ENCODE results near the gene FADS3. TPM values are rescaled to one million over a fixed set of nuclear protein-coding genes. Genes with fewer than 3 reads are reported as not detected.

The FADS3 gene
- total and polyA plus RNA-seq, 2 experiments from 2014 or later: 44.4 to 73.5 TPM

DNA sequence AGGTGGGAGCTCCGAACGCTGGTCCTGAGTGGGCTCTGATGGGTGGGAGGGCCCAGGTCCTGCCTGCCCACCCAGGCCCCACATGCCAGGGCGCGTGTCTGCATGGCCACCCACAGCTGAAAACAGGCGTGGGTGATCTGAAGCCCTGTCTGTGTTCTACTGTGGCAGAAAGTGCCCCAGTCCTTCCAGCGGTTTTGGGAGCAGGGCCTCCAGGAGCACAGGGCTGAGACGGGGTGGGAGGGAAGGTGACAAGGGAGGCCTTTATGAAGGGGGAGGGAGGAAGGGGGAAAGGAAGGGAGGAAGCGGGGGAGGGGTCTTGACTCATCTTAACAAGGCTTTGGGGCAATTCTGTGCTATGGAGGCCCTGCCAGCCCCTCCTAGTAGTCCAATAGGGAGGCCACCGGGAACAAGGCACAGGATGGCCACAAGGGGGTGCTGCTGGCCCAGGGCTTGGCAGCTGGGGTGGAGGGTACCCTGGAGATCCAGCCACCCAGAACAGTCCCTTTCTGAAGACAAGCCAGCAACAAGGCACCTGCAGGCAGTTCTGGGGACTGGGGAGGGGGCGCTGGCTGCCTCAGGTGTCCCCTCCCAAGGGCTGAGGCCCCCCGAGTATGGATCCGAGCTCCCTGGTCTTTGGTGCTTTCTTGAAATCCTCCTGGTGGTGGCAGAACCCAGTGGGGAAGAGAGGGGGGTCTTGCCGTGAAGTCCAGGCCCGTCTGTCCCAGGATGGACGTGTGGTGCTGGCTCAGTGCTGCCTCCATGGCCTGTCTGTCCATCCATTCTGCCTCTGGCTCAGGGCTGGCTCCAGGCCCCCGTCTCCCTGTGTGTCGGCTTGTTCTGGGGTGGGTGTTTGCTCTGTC lies 6.3 kb upstream of the FADS3 start:
- peak; percentile 86 for ATAC-seq
- H3K4me2 ChIP-seq: 0 out of 2 replicates have a peak overlapping the region, but pooled peaks have one; percentile 60

DNA sequence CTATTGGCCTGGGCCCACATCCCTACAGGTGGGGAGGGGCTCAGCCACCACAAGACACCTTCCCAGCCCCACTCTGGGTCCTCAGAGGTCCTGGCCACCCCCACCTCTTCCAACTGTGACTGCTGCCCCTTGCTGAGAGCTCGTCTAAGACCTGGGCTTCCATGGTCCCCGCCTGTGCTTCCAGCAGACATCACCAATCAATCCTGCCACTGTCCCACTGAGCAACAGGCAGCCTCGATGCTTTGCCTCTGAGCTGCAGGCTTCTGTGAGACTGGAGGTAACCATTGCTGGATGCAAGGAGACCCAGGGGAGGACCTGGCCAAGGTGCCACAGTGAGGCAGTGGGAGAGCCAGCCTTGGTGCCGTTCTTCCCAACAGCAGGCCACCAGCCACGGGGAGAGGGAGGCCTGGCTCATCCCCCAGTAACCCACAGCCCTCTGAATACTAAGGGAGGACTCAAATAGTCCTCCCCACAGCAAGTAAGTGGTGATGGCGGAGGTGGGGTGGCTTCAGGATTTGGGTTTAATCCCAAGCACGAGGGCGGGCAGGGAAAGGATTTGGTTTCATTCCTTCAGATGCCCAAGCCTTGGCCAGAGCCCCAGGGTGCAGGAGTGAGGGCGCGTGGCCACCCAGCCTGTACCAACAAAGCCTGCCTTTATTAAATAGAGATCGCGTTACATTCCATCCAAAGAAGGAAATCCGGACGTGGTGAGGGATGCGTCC lies 5.5 kb upstream of the FADS3 start:
- Histone ChIP-seq H3K27ac (ENCODE audit: low read depth) (no peak overlapping the region), H4K20me1 (replicated peaks; ENCODE audit: insufficient read depth) (no peaks in the 10 kb centered on the region), H2AFZ (no peak overlapping the region), H3K4me1 (ENCODE audit: insufficient read depth) (peaks cover 11% of the 10 kb centered on the region; the same call in 1 of the 2 replicates), H3K79me2 (replicated peaks; ENCODE audit: insufficient read depth) (no peaks in the 10 kb centered on the region), H3K4me2 (0 out of 2 replicates have a peak overlapping the region, but pooled peaks have one; percentile 60), H3K4me3 (no peak overlapping the region), H3K27me3 (ENCODE audit: insufficient read depth) (no peaks in the 10 kb centered on the region), H3K9me2 (ENCODE audit: insufficient read depth) (no peaks in the 10 kb centered on the region), H3F3A (replicated peaks; ENCODE audit: low read depth) (0 out of 2 replicates have a peak, but pooled peaks cover 5% of the 10 kb centered on the region), H3K36me3 (ENCODE audit: insufficient read depth) (no peaks in the 10 kb centered on the region)
- no peaks in the 10 kb centered on the region; the same call in 2 of the 3 replicates for H3K9me3 Mint-ChIP-seq
- peaks cover 10% of the 10 kb centered on the region for H3K27me3 Mint-ChIP-seq (ENCODE audit: insufficient read depth, low read depth, poor library complexity)
- no peak for DNase-seq (ENCODE audit: low spot score)
- no peaks in the 10 kb centered on the region; the same call in 2 of the 3 replicates for H3K36me3 Mint-ChIP-seq (ENCODE audit: low read depth)
- no peak for ATAC-seq
- no peak overlapping the region for H3K4me3 Mint-ChIP-seq
- no peak overlapping the region for H3K27ac Mint-ChIP-seq
- H3K4me1 Mint-ChIP-seq: peaks cover 19% of the 10 kb centered on the region; the same call in 2 of the 3 replicates
- TF ChIP-seq CTCF (conservative IDR thresholded peaks at IDR 0.05; ENCODE audit: low read depth in 2 of 2) (no peak), NANOG (IDR thresholded peaks at IDR 0.05; ENCODE audit: borderline replicate concordance) (no peak)
- TF ChIP-seq, protein P1, sequence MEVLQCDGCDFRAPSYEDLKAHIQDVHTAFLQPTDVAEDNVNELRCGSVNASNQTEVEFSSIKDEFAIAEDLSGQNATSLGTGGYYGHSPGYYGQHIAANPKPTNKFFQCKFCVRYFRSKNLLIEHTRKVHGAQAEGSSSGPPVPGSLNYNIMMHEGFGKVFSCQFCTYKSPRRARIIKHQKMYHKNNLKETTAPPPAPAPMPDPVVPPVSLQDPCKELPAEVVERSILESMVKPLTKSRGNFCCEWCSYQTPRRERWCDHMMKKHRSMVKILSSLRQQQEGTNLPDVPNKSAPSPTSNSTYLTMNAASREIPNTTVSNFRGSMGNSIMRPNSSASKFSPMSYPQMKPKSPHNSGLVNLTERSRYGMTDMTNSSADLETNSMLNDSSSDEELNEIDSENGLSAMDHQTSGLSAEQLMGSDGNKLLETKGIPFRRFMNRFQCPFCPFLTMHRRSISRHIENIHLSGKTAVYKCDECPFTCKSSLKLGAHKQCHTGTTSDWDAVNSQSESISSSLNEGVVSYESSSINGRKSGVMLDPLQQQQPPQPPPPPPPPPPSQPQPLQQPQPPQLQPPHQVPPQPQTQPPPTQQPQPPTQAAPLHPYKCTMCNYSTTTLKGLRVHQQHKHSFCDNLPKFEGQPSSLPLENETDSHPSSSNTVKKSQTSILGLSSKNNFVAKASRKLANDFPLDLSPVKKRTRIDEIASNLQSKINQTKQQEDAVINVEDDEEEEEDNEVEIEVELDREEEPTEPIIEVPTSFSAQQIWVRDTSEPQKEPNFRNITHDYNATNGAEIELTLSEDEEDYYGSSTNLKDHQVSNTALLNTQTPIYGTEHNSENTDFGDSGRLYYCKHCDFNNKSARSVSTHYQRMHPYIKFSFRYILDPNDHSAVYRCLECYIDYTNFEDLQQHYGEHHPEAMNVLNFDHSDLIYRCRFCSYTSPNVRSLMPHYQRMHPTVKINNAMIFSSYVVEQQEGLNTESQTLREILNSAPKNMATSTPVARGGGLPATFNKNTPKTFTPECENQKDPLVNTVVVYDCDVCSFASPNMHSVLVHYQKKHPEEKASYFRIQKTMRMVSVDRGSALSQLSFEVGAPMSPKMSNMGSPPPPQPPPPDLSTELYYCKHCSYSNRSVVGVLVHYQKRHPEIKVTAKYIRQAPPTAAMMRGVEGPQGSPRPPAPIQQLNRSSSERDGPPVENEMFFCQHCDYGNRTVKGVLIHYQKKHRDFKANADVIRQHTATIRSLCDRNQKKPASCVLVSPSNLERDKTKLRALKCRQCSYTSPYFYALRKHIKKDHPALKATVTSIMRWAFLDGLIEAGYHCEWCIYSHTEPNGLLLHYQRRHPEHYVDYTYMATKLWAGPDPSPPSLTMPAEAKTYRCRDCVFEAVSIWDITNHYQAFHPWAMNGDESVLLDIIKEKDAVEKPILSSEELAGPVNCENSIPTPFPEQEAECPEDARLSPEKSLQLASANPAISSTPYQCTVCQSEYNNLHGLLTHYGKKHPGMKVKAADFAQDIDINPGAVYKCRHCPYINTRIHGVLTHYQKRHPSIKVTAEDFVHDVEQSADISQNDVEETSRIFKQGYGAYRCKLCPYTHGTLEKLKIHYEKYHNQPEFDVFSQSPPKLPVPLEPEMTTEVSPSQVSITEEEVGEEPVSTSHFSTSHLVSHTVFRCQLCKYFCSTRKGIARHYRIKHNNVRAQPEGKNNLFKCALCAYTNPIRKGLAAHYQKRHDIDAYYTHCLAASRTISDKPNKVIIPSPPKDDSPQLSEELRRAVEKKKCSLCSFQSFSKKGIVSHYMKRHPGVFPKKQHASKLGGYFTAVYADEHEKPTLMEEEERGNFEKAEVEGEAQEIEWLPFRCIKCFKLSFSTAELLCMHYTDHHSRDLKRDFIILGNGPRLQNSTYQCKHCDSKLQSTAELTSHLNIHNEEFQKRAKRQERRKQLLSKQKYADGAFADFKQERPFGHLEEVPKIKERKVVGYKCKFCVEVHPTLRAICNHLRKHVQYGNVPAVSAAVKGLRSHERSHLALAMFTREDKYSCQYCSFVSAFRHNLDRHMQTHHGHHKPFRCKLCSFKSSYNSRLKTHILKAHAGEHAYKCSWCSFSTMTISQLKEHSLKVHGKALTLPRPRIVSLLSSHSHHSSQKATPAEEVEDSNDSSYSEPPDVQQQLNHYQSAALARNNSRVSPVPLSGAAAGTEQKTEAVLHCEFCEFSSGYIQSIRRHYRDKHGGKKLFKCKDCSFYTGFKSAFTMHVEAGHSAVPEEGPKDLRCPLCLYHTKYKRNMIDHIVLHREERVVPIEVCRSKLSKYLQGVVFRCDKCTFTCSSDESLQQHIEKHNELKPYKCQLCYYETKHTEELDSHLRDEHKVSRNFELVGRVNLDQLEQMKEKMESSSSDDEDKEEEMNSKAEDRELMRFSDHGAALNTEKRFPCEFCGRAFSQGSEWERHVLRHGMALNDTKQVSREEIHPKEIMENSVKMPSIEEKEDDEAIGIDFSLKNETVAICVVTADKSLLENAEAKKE (CRISPR knock-in tag; IDR thresholded peaks at IDR 0.05): no peak

More for the DNA sequence above, 6.3 kb upstream of the FADS3 start:
- TF ChIP-seq JUNB (IDR thresholded peaks at IDR 0.05; ENCODE audit: unreplicated experiment) (no peak), CTCF (conservative IDR thresholded peaks at IDR 0.05; ENCODE audit: low read depth in 2 of 2) (peak; percentile 83 to 98)
- Histone ChIP-seq H3K4me3 (no peak overlapping the region), H3K79me2 (replicated peaks; ENCODE audit: insufficient read depth) (no peaks in the 10 kb centered on the region), H3K27ac (ENCODE audit: low read depth) (no peak overlapping the region), H3K36me3 (ENCODE audit: insufficient read depth) (no peaks in the 10 kb centered on the region), H2AFZ (no peak overlapping the region), H4K20me1 (replicated peaks; ENCODE audit: insufficient read depth) (no peaks in the 10 kb centered on the region), H3K27me3 (ENCODE audit: insufficient read depth) (no peaks in the 10 kb centered on the region), H3F3A (replicated peaks; ENCODE audit: low read depth) (0 out of 2 replicates have a peak, but pooled peaks cover under 1% of the 10 kb centered on the region), H3K9me2 (ENCODE audit: insufficient read depth) (no peaks in the 10 kb centered on the region), H3K4me1 (ENCODE audit: insufficient read depth) (peaks cover 7% of the 10 kb centered on the region; the same call in 1 of the 2 replicates)
- H3K9me3 Mint-ChIP-seq: no peaks in the 10 kb centered on the region; the same call in 2 of the 3 replicates
- DNase-seq (ENCODE audit: low spot score): peak; percentile 93
- peaks cover 10% of the 10 kb centered on the region for H3K27me3 Mint-ChIP-seq (ENCODE audit: insufficient read depth, low read depth, poor library complexity)
- H3K4me1 Mint-ChIP-seq: peaks cover 17% of the 10 kb centered on the region
- H3K36me3 Mint-ChIP-seq (ENCODE audit: low read depth): no peaks in the 10 kb centered on the region; the same call in 2 of the 3 replicates
- H3K4me3 Mint-ChIP-seq: no peak overlapping the region
- H3K27ac Mint-ChIP-seq: no peak overlapping the region
